Left lung (tissue), 10 donors: Measurements from ENCODE around the gene KRTAP4-12. TPM values are rescaled to one million over a fixed set of nuclear protein-coding genes. Genes with fewer than 3 reads are reported as not detected.
A peak's percentile ranks its signal among the peaks of the same experiment; 100 is the strongest.
"Not testable (repeated sequence)": the region's sequence is repeated elsewhere in the genome, so short reads cannot be mapped to it uniquely, and the experiment has no call there.

ENCODE experiments used
- ATAC-seq: fragments of 200-7000 bp; cut with Tn5 transposase; one replicate; pipeline ENCODE4 v1.9.1; 2020; ENCODE audit warnings: moderate library complexity
- DNase-seq, 4 donors: peaks; one replicate each; pipeline ENCODE4 v3.0.0-alpha.2; 2013 to 2020
- H3K27ac ChIP-seq, 2 donors: fragments of 200-600 bp; sonication (generic) in 1 of 2; one replicate each; pipeline versions ENCODE4 v1.5.0 to v1.8.0; 2020 to 2021
- H3K27me3 ChIP-seq, 2 donors: fragments of 200-600 bp; sonication (generic) in 1 of 2; one replicate each; pipeline versions ENCODE4 v1.5.0 to v1.8.0; 2020 to 2021
- H3K36me3 ChIP-seq, 2 donors: fragments of 200-600 bp; sonication (generic) in 1 of 2; one replicate each; pipeline versions ENCODE4 v1.5.0 to v1.8.0; 2020 to 2021
- H3K4me1 ChIP-seq, 2 donors: fragments of 200-600 bp; one replicate each; pipeline ENCODE4 v1.8.0; 2021
- H3K4me3 ChIP-seq, 2 donors: fragments of 200-600 bp; sonication (generic) in 1 of 2; one replicate each; pipeline versions ENCODE4 v1.5.0 to v1.8.0; 2020 to 2021; ENCODE audit warnings: mild to moderate bottlenecking in 1 of 2
- H3K9me3 ChIP-seq, 2 donors: fragments of 200-600 bp; sonication (generic) in 1 of 2; one replicate each; pipeline versions ENCODE4 v1.5.0 to v1.8.0; 2020 to 2021
- intact Hi-C, 2 donors: fragments of 100-400 bp; cut with DNase I; formaldehyde crosslinking; loops; one replicate each; pipeline versions ENCODE4 v1.11.2 to v1.14.2; 2022
- polyA plus RNA-seq, 6 donors: library from polyadenylated mRNA; unstranded; fragments of 120-200 nt; gene quantifications; one replicate each; pipeline ENCODE4 v1.2.1, GENCODE V29; 2013; ENCODE audit not compliant: insufficient read length in 6 of 6
- total RNA-seq, 2 donors: library from RNA; stranded (reverse); fragmentation: NEBNext Ultra II Directional; extraction: Animal tissue kit (Norgen Biotek cat#: 25700); gene quantifications; one replicate each; pipeline ENCODE4 v1.2.1, GENCODE V29; 2021
- TF ChIP-seq, protein P1 (sequence below), 2 donors: fragments of 200-600 bp; sonication (generic) in 1 of 2; IDR thresholded peaks; one replicate each; pipeline versions ENCODE4 v1.5.0 to v1.8.0; 2021; ENCODE audit warnings: antibody characterized with exemption in 2 of 2
- donor health status: DM: no; HTN: yes; CAD: no.
- donor health status: DM: no; HTN: no; CAD: no.

The KRTAP4-12 gene
- total and polyA plus RNA-seq, 8 donors: not detected

DNA sequence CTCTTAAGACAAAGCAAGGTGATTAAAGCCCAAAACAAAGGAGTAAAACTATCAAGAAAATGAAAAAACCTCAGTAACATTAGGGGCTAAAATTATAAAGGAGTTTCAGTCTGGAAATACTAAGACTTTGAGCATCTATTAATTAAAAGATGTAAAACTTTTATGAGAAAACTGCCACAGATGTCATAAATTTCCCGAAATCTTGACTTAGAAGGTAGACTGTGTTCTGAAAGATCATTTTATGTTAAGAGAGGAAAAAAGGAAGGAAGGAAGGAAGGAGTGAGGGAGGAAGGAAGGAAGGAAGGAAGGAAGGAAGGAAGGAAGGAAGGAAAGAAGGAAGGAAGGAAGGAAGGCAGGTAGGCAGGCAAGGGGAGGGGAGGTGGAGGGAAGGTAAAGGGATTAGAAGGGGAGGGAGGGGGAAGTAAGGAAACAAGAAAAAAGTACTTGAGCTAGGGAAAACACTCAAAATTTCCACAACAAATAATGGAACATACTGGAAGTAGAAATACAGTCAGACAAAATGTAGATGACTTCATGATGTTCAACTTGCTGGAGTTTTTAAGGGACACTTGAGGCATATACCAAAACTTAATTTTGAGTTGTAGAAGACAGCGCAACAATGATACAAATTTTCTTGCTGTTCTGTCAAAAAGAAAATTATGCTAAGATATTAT lies 23.7 kb upstream of the KRTAP4-12 start:
- DNase-seq: no peak
- Histone ChIP-seq H3K27ac (no peak overlapping the region), H3K36me3 (no peaks in the 10 kb centered on the region), H3K4me3 (no peak overlapping the region), H3K9me3 (peaks cover 0 to 13% of the 10 kb centered on the region in 2 donors), H3K27me3 (peaks cover 0 to 5% of the 10 kb centered on the region in 2 donors), H3K4me1 (no peaks in the 10 kb centered on the region)
- no peak for ATAC-seq
- intact Hi-C loops: no loop called here
- TF ChIP-seq, protein P1, sequence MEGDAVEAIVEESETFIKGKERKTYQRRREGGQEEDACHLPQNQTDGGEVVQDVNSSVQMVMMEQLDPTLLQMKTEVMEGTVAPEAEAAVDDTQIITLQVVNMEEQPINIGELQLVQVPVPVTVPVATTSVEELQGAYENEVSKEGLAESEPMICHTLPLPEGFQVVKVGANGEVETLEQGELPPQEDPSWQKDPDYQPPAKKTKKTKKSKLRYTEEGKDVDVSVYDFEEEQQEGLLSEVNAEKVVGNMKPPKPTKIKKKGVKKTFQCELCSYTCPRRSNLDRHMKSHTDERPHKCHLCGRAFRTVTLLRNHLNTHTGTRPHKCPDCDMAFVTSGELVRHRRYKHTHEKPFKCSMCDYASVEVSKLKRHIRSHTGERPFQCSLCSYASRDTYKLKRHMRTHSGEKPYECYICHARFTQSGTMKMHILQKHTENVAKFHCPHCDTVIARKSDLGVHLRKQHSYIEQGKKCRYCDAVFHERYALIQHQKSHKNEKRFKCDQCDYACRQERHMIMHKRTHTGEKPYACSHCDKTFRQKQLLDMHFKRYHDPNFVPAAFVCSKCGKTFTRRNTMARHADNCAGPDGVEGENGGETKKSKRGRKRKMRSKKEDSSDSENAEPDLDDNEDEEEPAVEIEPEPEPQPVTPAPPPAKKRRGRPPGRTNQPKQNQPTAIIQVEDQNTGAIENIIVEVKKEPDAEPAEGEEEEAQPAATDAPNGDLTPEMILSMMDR (IDR thresholded peaks at IDR 0.05): no peak

DNA sequence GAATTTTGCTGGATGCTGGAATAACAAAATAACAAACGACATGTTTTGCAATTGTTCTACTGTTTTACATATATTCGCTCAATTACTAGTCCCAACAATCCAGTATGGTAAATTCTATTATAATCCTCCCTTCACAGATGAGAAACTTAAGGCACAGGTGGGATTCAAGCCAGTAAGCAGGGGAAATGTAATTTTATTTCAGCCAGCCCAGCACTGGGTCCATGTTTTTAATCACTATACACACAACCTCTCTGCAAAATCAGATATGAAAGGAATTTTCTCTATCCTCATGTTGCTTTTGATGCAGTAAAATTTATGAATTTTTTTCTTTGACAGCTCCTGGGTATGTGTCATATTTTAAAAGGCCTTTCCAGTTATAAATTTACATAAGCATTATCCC lies 21.3 kb upstream of the KRTAP4-12 start:
- DNase-seq (no peak), ATAC-seq (no peak)
- H3K27me3 ChIP-seq: peaks cover 0 to 5% of the 10 kb centered on the region in 2 donors
- intact Hi-C loops: no loop called here
- no peak overlapping the region for H3K27ac ChIP-seq
- no peaks in the 10 kb centered on the region for H3K36me3 ChIP-seq
- H3K9me3 ChIP-seq: peaks cover 0 to 17% of the 10 kb centered on the region in 2 donors
- H3K4me1 ChIP-seq: no peaks in the 10 kb centered on the region
- TF ChIP-seq, protein P1 (IDR thresholded peaks at IDR 0.05): no peak
- no peak overlapping the region for H3K4me3 ChIP-seq

DNA sequence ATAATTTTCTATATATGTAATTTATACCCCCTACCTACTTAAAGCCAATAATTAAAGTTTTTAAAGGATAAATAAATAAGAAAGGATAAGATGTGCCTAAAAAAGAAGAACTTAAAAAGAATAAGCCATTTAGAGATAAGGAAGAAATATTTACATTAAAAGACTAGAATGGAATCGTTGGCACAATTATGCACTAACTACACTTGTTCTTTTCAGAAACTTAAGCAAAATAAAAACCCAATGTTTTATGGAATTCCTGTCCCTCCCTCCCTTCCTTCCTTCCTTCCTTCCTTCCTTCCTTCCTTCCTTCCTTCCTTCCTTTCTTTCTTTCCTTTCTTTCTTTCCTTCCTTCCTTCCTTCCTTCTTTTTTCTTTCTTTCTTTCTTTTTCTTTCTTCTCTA lies 20.9 kb upstream of the KRTAP4-12 start:
- DNase-seq: no peak
- Histone ChIP-seq H3K4me3 (no peak overlapping the region), H3K27me3 (peaks cover 0 to 5% of the 10 kb centered on the region in 2 donors), H3K9me3 (peaks cover 0 to 20% of the 10 kb centered on the region in 2 donors), H3K36me3 (no peaks in the 10 kb centered on the region), H3K4me1 (no peaks in the 10 kb centered on the region), H3K27ac (no peak overlapping the region)
- intact Hi-C loops: no loop called here
- TF ChIP-seq, protein P1 (IDR thresholded peaks at IDR 0.05): no peak
- ATAC-seq: no peak

DNA sequence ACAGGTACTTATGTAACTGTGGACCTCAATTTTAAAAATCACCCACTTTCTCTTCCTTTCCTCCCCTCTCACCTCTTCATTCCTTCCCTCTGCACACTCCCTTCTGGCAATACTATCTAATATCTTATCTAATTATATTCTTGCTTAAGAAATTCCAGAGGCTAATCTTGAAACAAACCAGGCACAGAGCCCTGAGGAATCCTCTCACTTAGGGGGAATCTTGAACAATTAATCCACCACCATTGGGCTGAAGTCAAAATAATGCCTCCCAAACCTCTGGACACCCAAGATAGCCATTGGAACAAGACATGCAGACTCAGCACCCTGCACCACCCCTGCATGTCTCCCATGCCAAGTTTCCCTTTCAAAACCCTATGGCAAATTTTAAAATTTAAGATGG lies 17.4 kb upstream of the KRTAP4-12 start:
- Histone ChIP-seq H3K4me1 (no peaks in the 10 kb centered on the region), H3K27me3 (no peaks in the 10 kb centered on the region), H3K27ac (no peak overlapping the region), H3K4me3 (no peak overlapping the region), H3K36me3 (no peaks in the 10 kb centered on the region), H3K9me3 (peaks cover 0 to 23% of the 10 kb centered on the region in 2 donors)
- no peak for ATAC-seq
- TF ChIP-seq, protein P1 (IDR thresholded peaks at IDR 0.05): no peak
- intact Hi-C loops: no loop called here
- no peak for DNase-seq

DNA sequence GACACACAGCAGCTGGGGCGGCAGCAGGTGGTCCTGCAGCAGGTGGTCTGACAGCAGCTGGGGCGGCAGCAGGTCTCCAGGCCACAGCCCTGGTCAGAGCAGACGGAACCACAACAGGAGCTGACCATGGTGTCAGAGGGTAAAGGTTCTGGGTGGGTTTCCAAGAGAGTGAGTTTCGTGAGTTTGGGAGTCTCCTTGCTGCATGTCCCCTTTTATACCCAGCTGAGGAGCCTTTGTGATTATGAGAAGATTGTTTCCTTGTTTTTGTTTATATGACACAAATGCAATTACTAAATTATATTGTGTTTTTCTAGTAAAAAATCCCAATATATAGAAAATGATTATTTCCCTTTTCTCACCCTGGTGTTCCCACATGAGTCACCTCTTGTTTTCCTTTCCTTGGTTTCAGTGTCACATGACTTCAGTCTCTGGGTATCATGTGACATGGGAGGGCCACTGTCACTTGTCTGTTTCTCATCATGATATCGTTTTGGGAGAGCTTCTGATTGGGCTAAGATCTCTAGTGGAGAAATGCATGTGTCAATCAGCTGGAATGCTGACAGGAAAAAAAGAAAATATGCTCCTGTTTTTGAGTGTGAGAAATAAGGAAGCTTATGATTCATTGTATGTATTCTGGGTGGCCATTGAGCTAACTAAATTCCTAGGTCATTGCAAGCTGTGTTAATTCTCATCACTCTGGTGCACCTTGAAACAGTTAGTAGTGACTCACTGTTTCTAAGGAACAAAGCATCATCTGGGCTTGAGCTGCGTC lies 16.6 kb upstream of the KRTAP4-12 start, which contains the start of gene KRTAP4-6:
Gene KRTAP4-6, minus strand, starts transcription at position 185 of the 772 bp plus-strand sequence. Its CDS starts 57 bp downstream, at position 128.
- Histone ChIP-seq H3K9me3 (peaks cover 0 to 23% of the 10 kb centered on the region in 2 donors), H3K4me1 (no peaks in the 10 kb centered on the region), H3K27ac (no peak within 1 kb of the TSS), H3K27me3 (no peaks in the 10 kb centered on the region), H3K36me3 (no peaks in the 10 kb centered on the region), H3K4me3 (no peak within 1 kb of the TSS)
- DNase-seq (no peak), ATAC-seq (no peak)
- TF ChIP-seq, protein P1 (IDR thresholded peaks at IDR 0.05): no peak
- intact Hi-C loops: no loop called here

DNA sequence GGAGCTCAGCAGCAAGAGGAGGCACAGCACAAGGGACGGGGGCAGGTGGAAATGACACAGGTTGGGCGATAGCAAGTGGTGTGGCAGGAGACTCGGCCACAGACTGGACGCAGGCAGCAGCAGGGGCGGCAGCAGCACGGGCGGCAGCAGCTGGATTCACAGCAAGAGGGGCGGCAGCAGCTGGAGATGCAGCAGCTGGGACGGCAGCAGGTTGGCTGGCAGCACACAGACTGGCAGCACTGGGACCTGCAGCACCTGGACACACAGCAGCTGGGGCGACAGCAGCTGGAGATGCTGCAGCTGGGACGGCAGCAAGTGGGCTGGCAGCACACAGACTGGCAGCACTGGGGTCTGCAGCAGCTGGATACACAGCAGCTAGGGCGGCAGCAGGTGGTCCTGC lies 15.9 kb upstream of the KRTAP4-12 start:
- H3K4me1 ChIP-seq, ATAC-seq, H3K27ac ChIP-seq, intact Hi-C loops, H3K4me3 ChIP-seq, H3K27me3 ChIP-seq, H3K36me3 ChIP-seq: not testable (repeated sequence)
- peaks cover 0 to 23% of the 10 kb centered on the region in 2 donors for H3K9me3 ChIP-seq
- peak in 1 of 4 donors; percentile 70 for DNase-seq
